ENCODE measurements around the gene NKTR. TPM values are rescaled to one million over a fixed set of nuclear protein-coding genes. Genes with fewer than 3 reads are reported as not detected.

NKTR gene
- total and polyA plus RNA-seq, 2 experiments from 2014 or later, result 26.0 to 32.6 TPM

GRCh38 chr3:42664438-42664803 lies 63.9 kb downstream of the NKTR start:
- DNase-seq, result no peak
- H3K36me3 ChIP-seq (ENCODE audit: low read depth), result no peaks in the 10 kb centered on the region; the same call in 1 of the 2 replicates
- no peak overlapping the region for H2AFZ ChIP-seq
- H3K79me2 ChIP-seq (ENCODE audit: insufficient read depth), result no peaks in the 10 kb centered on the region
- H3K9me2 ChIP-seq (ENCODE audit: insufficient read depth), result no peaks in the 10 kb centered on the region
- no peak for TF ChIP-seq EZH2phosphoT487 (IDR thresholded peaks at IDR 0.05; ENCODE audit: insufficient read depth, low read depth)
- in situ Hi-C loops (cut with MboI), result no loop called here
- no peaks in the 10 kb centered on the region for H3K27me3 ChIP-seq (replicated peaks; ENCODE audit: insufficient read depth)
- H3K4me3 ChIP-seq, result no peak overlapping the region
- no peak overlapping the region for H3K4me2 ChIP-seq (ENCODE audit: unreplicated experiment)
- H3K27ac ChIP-seq, result no peak overlapping the region
- H3K4me1 ChIP-seq (ENCODE audit: insufficient read depth), result peaks cover 8% of the 10 kb centered on the region; the same call in 1 of the 2 replicates
- H3K9ac ChIP-seq, result no peak overlapping the region
- no peaks in the 10 kb centered on the region for H3K9me3 ChIP-seq (ENCODE audit: low read depth)
- H3F3A ChIP-seq (ENCODE audit: insufficient read depth), result no peaks in the 10 kb centered on the region; the same call in 1 of the 2 replicates
- WGBS, 2 experiments (ENCODE audit: low coverage in 1 of 2, low lambda C conversion rate in 2 of 2, missing lambda C conversion rate in 2 of 2), result 78 to 83% methylated on average over 6 to 19 of the region's 19 CpGs
- no peaks in the 10 kb centered on the region for H4K20me1 ChIP-seq (ENCODE audit: insufficient read depth)

GRCh38 chr3:42665050-42665878 lies 64.8 kb downstream of the NKTR start:
- H3K4me3 ChIP-seq, result no peak overlapping the region
- no peak overlapping the region for H2AFZ ChIP-seq
- no peak overlapping the region for H3K27ac ChIP-seq
- H3K79me2 ChIP-seq (ENCODE audit: insufficient read depth), result no peaks in the 10 kb centered on the region
- no peaks in the 10 kb centered on the region for H3K27me3 ChIP-seq (replicated peaks; ENCODE audit: insufficient read depth)
- H3K9me2 ChIP-seq (ENCODE audit: insufficient read depth), result no peaks in the 10 kb centered on the region
- H3K9ac ChIP-seq, result no peak overlapping the region
- H3K4me2 ChIP-seq (ENCODE audit: unreplicated experiment), result no peak overlapping the region
- H3K36me3 ChIP-seq (ENCODE audit: low read depth), result no peaks in the 10 kb centered on the region; the same call in 1 of the 2 replicates
- no peaks in the 10 kb centered on the region; the same call in 1 of the 2 replicates for H3F3A ChIP-seq (ENCODE audit: insufficient read depth)
- H3K4me1 ChIP-seq (ENCODE audit: insufficient read depth), result 0 out of 2 replicates have a peak, but pooled peaks cover under 1% of the 10 kb centered on the region
- H4K20me1 ChIP-seq (ENCODE audit: insufficient read depth), result no peaks in the 10 kb centered on the region
- in situ Hi-C loops (cut with MboI), result no loop called here
- no peak for DNase-seq
- TF ChIP-seq EZH2phosphoT487 (IDR thresholded peaks at IDR 0.05; ENCODE audit: insufficient read depth, low read depth), result no peak
- TF ChIP-seq EZH2 (IDR thresholded peaks at IDR 0.05; ENCODE audit: insufficient read depth, poor library complexity, severe bottlenecking), result no peak
- 75 to 79% methylated on average over 13 to 15 of the region's 15 CpGs for WGBS, 2 experiments (ENCODE audit: low coverage in 1 of 2, low lambda C conversion rate in 2 of 2, missing lambda C conversion rate in 2 of 2)
- H3K9me3 ChIP-seq (ENCODE audit: low read depth), result no peaks in the 10 kb centered on the region

GRCh38 chr3:42666022-42666421 lies 65.5 kb downstream of the NKTR start:
- H3K36me3 ChIP-seq (ENCODE audit: low read depth), result no peaks in the 10 kb centered on the region; the same call in 1 of the 2 replicates
- H3K4me2 ChIP-seq (ENCODE audit: unreplicated experiment), result no peak overlapping the region
- H3F3A ChIP-seq (ENCODE audit: insufficient read depth), result no peaks in the 10 kb centered on the region; the same call in 1 of the 2 replicates
- TF ChIP-seq EZH2phosphoT487 (IDR thresholded peaks at IDR 0.05; ENCODE audit: insufficient read depth, low read depth), result no peak
- no peak for TF ChIP-seq EZH2 (IDR thresholded peaks at IDR 0.05; ENCODE audit: insufficient read depth, poor library complexity, severe bottlenecking)
- H3K9me3 ChIP-seq (ENCODE audit: low read depth), result no peaks in the 10 kb centered on the region
- no peak overlapping the region for H3K4me3 ChIP-seq
- 58 to 59% methylated on average over 8 of the region's 8 CpGs for WGBS, 2 experiments (ENCODE audit: low coverage in 1 of 2, low lambda C conversion rate in 2 of 2, missing lambda C conversion rate in 2 of 2)
- H3K4me1 ChIP-seq (ENCODE audit: insufficient read depth), result no peaks in the 10 kb centered on the region
- no peak overlapping the region for H2AFZ ChIP-seq
- no peak overlapping the region for H3K27ac ChIP-seq
- no peaks in the 10 kb centered on the region for H4K20me1 ChIP-seq (ENCODE audit: insufficient read depth)
- no peak for DNase-seq
- H3K27me3 ChIP-seq (replicated peaks; ENCODE audit: insufficient read depth), result no peaks in the 10 kb centered on the region
- no peak overlapping the region for H3K9ac ChIP-seq
- in situ Hi-C loops (cut with MboI), result no loop called here
- H3K9me2 ChIP-seq (ENCODE audit: insufficient read depth), result no peaks in the 10 kb centered on the region
- H3K79me2 ChIP-seq (ENCODE audit: insufficient read depth), result no peaks in the 10 kb centered on the region

- Histone ChIP-seq H3K27me3 (replicated peaks; ENCODE audit: insufficient read depth) (no peaks in the 10 kb centered on the region), H3K4me1 (ENCODE audit: insufficient read depth) (no peaks in the 10 kb centered on the region), H4K20me1 (ENCODE audit: insufficient read depth) (no peaks in the 10 kb centered on the region), H3K79me2 (ENCODE audit: insufficient read depth) (no peaks in the 10 kb centered on the region), H3K9me2 (ENCODE audit: insufficient read depth) (no peaks in the 10 kb centered on the region), H3K4me2 (ENCODE audit: unreplicated experiment) (no peak overlapping the region), H3K9me3 (ENCODE audit: low read depth) (no peaks in the 10 kb centered on the region), H3K36me3 (ENCODE audit: low read depth) (no peaks in the 10 kb centered on the region; the same call in 1 of the 2 replicates), H3K4me3 (no peak overlapping the region), H3K27ac (no peak overlapping the region), H2AFZ (no peak overlapping the region), H3F3A (ENCODE audit: insufficient read depth) (no peaks in the 10 kb centered on the region; the same call in 1 of the 2 replicates), H3K9ac (no peak overlapping the region)
- TF ChIP-seq EZH2phosphoT487 (IDR thresholded peaks at IDR 0.05; ENCODE audit: insufficient read depth, low read depth) (no peak), EZH2 (IDR thresholded peaks at IDR 0.05; ENCODE audit: insufficient read depth, poor library complexity, severe bottlenecking) (no peak)
- in situ Hi-C loops (cut with MboI), result no loop called here
- WGBS, 2 experiments (ENCODE audit: low coverage in 1 of 2, low lambda C conversion rate in 2 of 2, missing lambda C conversion rate in 2 of 2), result 31 to 52% methylated on average over 4 of the region's 4 CpGs
- DNase-seq, result no peak
Observed at GRCh38 chr3:42666577-42666998, 66.1 kb downstream of the NKTR start.

Measured in GM23248 (cell line).